ENCODE measurements around the gene LPIN2. TPM values are rescaled to one million over a fixed set of nuclear protein-coding genes. Genes with fewer than 3 reads are reported as not detected.
A peak's percentile ranks its signal among the peaks of the same experiment; 100 is the strongest.

The LPIN2 gene
- total and polyA plus RNA-seq, 2 of the 13 experiments (the other 11 are each of a cell fraction or from before 2014, with no cell fraction given), result 46.0 to 119 TPM

DNA sequence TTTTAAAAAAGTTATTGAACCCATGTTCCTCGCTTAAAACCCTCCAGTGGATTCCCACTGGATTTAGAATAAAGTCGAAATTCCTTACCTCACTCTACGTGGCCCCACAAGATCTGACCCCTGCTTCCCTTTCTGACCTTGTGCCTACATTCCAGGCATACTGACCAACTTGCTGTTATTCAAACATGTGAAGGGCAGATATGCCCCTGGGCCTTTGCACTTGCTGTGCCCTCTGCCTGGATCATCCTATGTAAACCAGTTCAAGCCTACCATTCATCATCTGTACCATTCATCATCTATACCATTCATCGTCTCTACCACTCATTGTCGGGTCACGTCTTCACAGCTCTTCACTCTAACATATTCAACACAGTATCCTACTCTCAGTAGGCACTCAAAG is 41.3 kb upstream of the LPIN2 start (continued):
- TF ChIP-seq ZNF891 (CRISPR knock-in tag; IDR thresholded peaks at IDR 0.05) (no peak), ZNF615 (CRISPR knock-in tag; IDR thresholded peaks at IDR 0.05; ENCODE audit: borderline replicate concordance) (no peak), YEATS4 (CRISPR knock-in tag; IDR thresholded peaks at IDR 0.05; ENCODE audit: borderline replicate concordance) (no peak), ZNF234 (CRISPR knock-in tag; conservative IDR thresholded peaks at IDR 0.05) (no peak)
- TF ChIP-seq, protein P1, sequence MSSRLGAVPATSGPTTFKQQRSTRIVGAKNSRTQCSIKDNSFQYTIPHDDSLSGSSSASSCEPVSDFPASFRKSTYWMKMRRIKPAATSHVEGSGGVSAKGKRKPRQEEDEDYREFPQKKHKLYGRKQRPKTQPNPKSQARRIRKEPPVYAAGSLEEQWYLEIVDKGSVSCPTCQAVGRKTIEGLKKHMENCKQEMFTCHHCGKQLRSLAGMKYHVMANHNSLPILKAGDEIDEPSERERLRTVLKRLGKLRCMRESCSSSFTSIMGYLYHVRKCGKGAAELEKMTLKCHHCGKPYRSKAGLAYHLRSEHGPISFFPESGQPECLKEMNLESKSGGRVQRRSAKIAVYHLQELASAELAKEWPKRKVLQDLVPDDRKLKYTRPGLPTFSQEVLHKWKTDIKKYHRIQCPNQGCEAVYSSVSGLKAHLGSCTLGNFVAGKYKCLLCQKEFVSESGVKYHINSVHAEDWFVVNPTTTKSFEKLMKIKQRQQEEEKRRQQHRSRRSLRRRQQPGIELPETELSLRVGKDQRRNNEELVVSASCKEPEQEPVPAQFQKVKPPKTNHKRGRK (CRISPR knock-in tag; IDR thresholded peaks at IDR 0.05), result no peak

DNA sequence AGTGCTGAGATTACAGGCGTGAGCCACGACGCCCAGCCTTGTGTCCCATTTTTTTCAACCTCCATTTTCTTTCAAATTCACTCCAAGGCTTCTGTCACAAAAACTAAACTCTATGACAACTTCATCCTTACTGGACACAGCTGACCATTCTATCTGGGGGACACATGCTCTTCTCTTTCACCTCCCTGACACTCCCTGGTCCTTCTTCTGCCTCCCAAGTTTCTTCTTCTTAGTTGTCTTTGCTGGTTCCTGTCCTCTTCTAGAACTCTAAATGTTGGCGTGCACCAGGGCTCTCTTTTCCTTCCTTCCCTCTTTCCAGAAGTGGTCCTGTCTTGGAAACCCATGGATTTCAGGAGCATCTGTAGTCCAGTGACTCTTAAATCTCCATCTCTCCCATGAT is 40.1 kb upstream of the LPIN2 start:
- intact Hi-C loops (cut with micrococcal nuclease; ENCODE audit: unreplicated experiment), result no loop called here
- in situ Hi-C loops (cut with HindIII; ENCODE audit: extremely low pct_ligation_motif_present, low pct_unique_long_range_greater_than_20kb), result loop anchor here (25.0 kb wide), 1 partner anchor 409 kb away; the partner anchor contains the start of gene TGIF1
- FAIRE-seq (no peak), ATAC-seq (no peak), DNase-seq (ENCODE audit: low spot score) (no peak)
- Histone ChIP-seq H3K27ac (ENCODE audit: extremely low read length, insufficient read depth, low read length) (peak overlapping the region; percentile 91), H3K9me3 (ENCODE audit: low read length) (no peaks in the 10 kb centered on the region), H3K36me3 (replicated peaks in 1 of 2; ENCODE audit: control insufficient read depth in 1 of 2, insufficient read depth in 2 of 2, low read length in 2 of 2) (no peaks in the 10 kb centered on the region), H4K20me1 (ENCODE audit: insufficient read depth, low read length) (no peaks in the 10 kb centered on the region), H2AFZ (ENCODE audit: low read length) (no peak overlapping the region), H3K9ac (ENCODE audit: insufficient read depth, low read depth, low read length) (no peak overlapping the region), H3K4me3 (replicated peaks in 1 of 3; ENCODE audit: insufficient read depth in 1 of 3, low read depth in 2 of 3, low read length in 3 of 3) (no peak overlapping the region), H3K79me2 (ENCODE audit: insufficient read depth, low read length) (no peaks in the 10 kb centered on the region), H3K27me3 (ENCODE audit: control insufficient read depth in 1 of 2, insufficient read depth in 2 of 2, low read length in 2 of 2) (no peaks in the 10 kb centered on the region), H3K4me1 (ENCODE audit: insufficient read depth, low read length) (peaks cover 96% of the 10 kb centered on the region), H3K4me2 (ENCODE audit: low read depth, low read length) (no peak overlapping the region)
- 98% methylated on average over 4 of the region's 4 CpGs for WGBS (ENCODE audit: low lambda C conversion rate)
- BruUV-seq (replicated peaks), result no TSS peak
- POLR2A ChIA-PET, result interaction anchor here (0.9 kb wide), 1 partner anchor 8 kb away, joined by 3 read pairs; no protein-coding TSS in a partner anchor
- CTCF ChIA-PET (ENCODE audit: low intra/inter-chr PET ratio, low total read pairs), result no interaction called here
- no peak for TF ChIP-seq ZNF557 (CRISPR knock-in tag; IDR thresholded peaks at IDR 0.05)
- no peak for TF ChIP-seq NBN (conservative IDR thresholded peaks at IDR 0.05)
- TF ChIP-seq RXRA (CRISPR knock-in tag; IDR thresholded peaks at IDR 0.05), result no peak
- no peak for TF ChIP-seq ZNF282 (IDR thresholded peaks at IDR 0.05; ENCODE audit: partially characterized antibody)
- TF ChIP-seq ZNF432 (CRISPR knock-in tag; IDR thresholded peaks at IDR 0.05; ENCODE audit: borderline replicate concordance), result no peak
- TF ChIP-seq, protein P2, sequence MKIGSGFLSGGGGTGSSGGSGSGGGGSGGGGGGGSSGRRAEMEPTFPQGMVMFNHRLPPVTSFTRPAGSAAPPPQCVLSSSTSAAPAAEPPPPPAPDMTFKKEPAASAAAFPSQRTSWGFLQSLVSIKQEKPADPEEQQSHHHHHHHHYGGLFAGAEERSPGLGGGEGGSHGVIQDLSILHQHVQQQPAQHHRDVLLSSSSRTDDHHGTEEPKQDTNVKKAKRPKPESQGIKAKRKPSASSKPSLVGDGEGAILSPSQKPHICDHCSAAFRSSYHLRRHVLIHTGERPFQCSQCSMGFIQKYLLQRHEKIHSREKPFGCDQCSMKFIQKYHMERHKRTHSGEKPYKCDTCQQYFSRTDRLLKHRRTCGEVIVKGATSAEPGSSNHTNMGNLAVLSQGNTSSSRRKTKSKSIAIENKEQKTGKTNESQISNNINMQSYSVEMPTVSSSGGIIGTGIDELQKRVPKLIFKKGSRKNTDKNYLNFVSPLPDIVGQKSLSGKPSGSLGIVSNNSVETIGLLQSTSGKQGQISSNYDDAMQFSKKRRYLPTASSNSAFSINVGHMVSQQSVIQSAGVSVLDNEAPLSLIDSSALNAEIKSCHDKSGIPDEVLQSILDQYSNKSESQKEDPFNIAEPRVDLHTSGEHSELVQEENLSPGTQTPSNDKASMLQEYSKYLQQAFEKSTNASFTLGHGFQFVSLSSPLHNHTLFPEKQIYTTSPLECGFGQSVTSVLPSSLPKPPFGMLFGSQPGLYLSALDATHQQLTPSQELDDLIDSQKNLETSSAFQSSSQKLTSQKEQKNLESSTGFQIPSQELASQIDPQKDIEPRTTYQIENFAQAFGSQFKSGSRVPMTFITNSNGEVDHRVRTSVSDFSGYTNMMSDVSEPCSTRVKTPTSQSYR (CRISPR knock-in tag; IDR thresholded peaks at IDR 0.05; ENCODE audit: borderline replicate concordance), result no peak
- TF ChIP-seq HCFC1 (IDR thresholded peaks at IDR 0.05; ENCODE audit: low read depth, low read length), result no peak
- TF ChIP-seq, protein P3, sequence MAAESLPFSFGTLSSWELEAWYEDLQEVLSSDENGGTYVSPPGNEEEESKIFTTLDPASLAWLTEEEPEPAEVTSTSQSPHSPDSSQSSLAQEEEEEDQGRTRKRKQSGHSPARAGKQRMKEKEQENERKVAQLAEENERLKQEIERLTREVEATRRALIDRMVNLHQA (CRISPR knock-in tag; IDR thresholded peaks at IDR 0.05), result no peak
- no peak for TF ChIP-seq KLF11 (CRISPR knock-in tag; IDR thresholded peaks at IDR 0.05)
- TF ChIP-seq, protein P4, sequence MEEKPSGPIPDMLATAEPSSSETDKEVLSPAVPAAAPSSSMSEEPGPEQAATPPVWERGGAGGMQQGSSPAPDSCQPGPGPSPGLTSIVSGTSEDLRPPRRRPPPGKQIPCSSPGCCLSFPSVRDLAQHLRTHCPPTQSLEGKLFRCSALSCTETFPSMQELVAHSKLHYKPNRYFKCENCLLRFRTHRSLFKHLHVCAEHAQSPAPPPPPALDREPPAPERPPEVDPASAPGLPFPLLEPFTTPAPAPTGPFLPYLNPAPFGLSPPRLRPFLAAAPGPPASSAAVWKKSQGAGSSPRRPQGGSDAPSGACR (CRISPR knock-in tag; IDR thresholded peaks at IDR 0.05), result no peak
- TF ChIP-seq, protein P5, sequence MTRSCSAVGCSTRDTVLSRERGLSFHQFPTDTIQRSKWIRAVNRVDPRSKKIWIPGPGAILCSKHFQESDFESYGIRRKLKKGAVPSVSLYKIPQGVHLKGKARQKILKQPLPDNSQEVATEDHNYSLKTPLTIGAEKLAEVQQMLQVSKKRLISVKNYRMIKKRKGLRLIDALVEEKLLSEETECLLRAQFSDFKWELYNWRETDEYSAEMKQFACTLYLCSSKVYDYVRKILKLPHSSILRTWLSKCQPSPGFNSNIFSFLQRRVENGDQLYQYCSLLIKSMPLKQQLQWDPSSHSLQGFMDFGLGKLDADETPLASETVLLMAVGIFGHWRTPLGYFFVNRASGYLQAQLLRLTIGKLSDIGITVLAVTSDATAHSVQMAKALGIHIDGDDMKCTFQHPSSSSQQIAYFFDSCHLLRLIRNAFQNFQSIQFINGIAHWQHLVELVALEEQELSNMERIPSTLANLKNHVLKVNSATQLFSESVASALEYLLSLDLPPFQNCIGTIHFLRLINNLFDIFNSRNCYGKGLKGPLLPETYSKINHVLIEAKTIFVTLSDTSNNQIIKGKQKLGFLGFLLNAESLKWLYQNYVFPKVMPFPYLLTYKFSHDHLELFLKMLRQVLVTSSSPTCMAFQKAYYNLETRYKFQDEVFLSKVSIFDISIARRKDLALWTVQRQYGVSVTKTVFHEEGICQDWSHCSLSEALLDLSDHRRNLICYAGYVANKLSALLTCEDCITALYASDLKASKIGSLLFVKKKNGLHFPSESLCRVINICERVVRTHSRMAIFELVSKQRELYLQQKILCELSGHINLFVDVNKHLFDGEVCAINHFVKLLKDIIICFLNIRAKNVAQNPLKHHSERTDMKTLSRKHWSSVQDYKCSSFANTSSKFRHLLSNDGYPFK (CRISPR knock-in tag; IDR thresholded peaks at IDR 0.05; ENCODE audit: borderline replicate concordance), result no peak

Measured in HepG2 (cell line).